HepG2 (cell line): Measurements from ENCODE around the gene HORMAD2. TPM values are rescaled to one million over a fixed set of nuclear protein-coding genes. Genes with fewer than 3 reads are reported as not detected.

ENCODE experiments used
- CBFB ChIP-seq: sonication (generic); formaldehyde crosslinking; IDR thresholded peaks from 2 replicates; pipeline ENCODE4 v1.4.0; 2020; ENCODE audit warnings: missing genetic modification reagents
- GABPB1 ChIP-seq: IDR thresholded peaks from 2 replicates; pipeline ENCODE4 v1.6.1; 2016; ENCODE audit warnings: mild to moderate bottlenecking, missing genetic modification reagents, moderate library complexity, missing compliant biosample characterization
- GPBP1L1 ChIP-seq: sonication (generic); formaldehyde crosslinking; IDR thresholded peaks from 2 replicates; pipeline ENCODE4 v1.5.0; 2020; ENCODE audit warnings: mild to moderate bottlenecking, missing genetic modification reagents
- JARID2 ChIP-seq: sonication (generic); formaldehyde crosslinking; IDR thresholded peaks from 2 replicates; pipeline ENCODE4 v1.8.1; 2023; ENCODE audit warnings: missing genetic modification reagents, inconsistent platforms; ENCODE audit not compliant: insufficient replicate concordance
- KAT2B ChIP-seq: fragments of 150-350 bp; IDR thresholded peaks from 2 replicates; pipeline ENCODE4 v1.6.1; 2014; ENCODE audit warnings: low read depth, low read length, borderline replicate concordance
- KLF16 ChIP-seq, 2 experiments: sonication (generic) in 1 of 2; formaldehyde crosslinking in 1 of 2; IDR thresholded peaks; 2 replicates each; pipeline versions ENCODE4 v1.6.1 to v1.8.0; 2016 to 2023; ENCODE audit warnings: missing genetic modification reagents in 2 of 2, missing compliant biosample characterization in 1 of 2
- NFKB2 ChIP-seq: sonication (generic); formaldehyde crosslinking; IDR thresholded peaks from 2 replicates; pipeline ENCODE4 v1.4.0; 2020; ENCODE audit warnings: missing genetic modification reagents, borderline replicate concordance
- NFYB ChIP-seq: sonication (generic); formaldehyde crosslinking; IDR thresholded peaks from 2 replicates; pipeline ENCODE4 v1.4.0; 2020; ENCODE audit warnings: missing genetic modification reagents
- PAWR ChIP-seq: sonication (generic); formaldehyde crosslinking; IDR thresholded peaks from 2 replicates; pipeline ENCODE4 v1.4.0; 2020; ENCODE audit warnings: missing genetic modification reagents, mild to moderate bottlenecking, borderline replicate concordance
- SALL1 ChIP-seq: sonication (generic); formaldehyde crosslinking; IDR thresholded peaks from 2 replicates; pipeline ENCODE4 v1.8.0; 2022; ENCODE audit warnings: mild to moderate bottlenecking, missing genetic modification reagents
- TOPORS ChIP-seq: sonication (generic); formaldehyde crosslinking; IDR thresholded peaks from 2 replicates; pipeline ENCODE4 v1.8.0; 2023; ENCODE audit warnings: mild to moderate bottlenecking, missing genetic modification reagents
- ZBTB42 ChIP-seq: sonication (generic); formaldehyde crosslinking; IDR thresholded peaks from 2 replicates; pipeline ENCODE4 v1.5.0; 2020; ENCODE audit warnings: mild to moderate bottlenecking, missing genetic modification reagents
- ZFY ChIP-seq: sonication (generic); formaldehyde crosslinking; IDR thresholded peaks from 2 replicates; pipeline ENCODE4 v1.4.0; 2020; ENCODE audit warnings: missing genetic modification reagents
- ZNF24 ChIP-seq: fragments of 450-650 bp; IDR thresholded peaks from 2 replicates; pipeline ENCODE4 v1.6.1; 2017; ENCODE audit warnings: antibody characterized with exemption, mild to moderate bottlenecking
- ZNF383 ChIP-seq: sonication (generic); formaldehyde crosslinking; IDR thresholded peaks from 2 replicates; pipeline ENCODE4 v1.4.0; 2020; ENCODE audit warnings: missing genetic modification reagents, mild to moderate bottlenecking, borderline replicate concordance
- ZNF446 ChIP-seq: sonication (generic); formaldehyde crosslinking; IDR thresholded peaks from 2 replicates; pipeline ENCODE4 v1.5.0; 2020; ENCODE audit warnings: mild to moderate bottlenecking, missing genetic modification reagents
- ZNF879 ChIP-seq: sonication (generic); formaldehyde crosslinking; IDR thresholded peaks from 2 replicates; pipeline ENCODE4 v1.8.1; 2023; ENCODE audit warnings: missing genetic modification reagents
- ZSCAN21 ChIP-seq: sonication (generic); formaldehyde crosslinking; IDR thresholded peaks from 2 replicates; pipeline ENCODE4 v1.8.0; 2022; ENCODE audit warnings: mild to moderate bottlenecking, missing genetic modification reagents, moderate library complexity, borderline replicate concordance
- polyA plus RNA-seq, 8 experiments: library from polyadenylated mRNA; depleted of rRNA in 3 of 8; stranded (reverse) in 7 of 8; unstranded in 1 of 8; fragments of >200 nt; fragmentation: Illumina TruSeq in 4 of 8; extraction: Trizol in 4 of 8; gene quantifications; 2 replicates each; pipeline versions ENCODE4 v1.2.1 to v1.2.3, GENCODE V29; 2011 to 2016; ENCODE audit warnings: low read depth in 4 of 8, missing spikeins in 1 of 8, mixed read lengths in 1 of 8; ENCODE audit not compliant: insufficient read depth in 1 of 8
- total RNA-seq, 5 experiments: library from RNA; depleted of rRNA; stranded (reverse); fragments of >200 nt; fragmentation: Illumina TruSeq; extraction: Trizol; gene quantifications; 2 replicates each; pipeline ENCODE4 v1.2.3, GENCODE V29; 2016; ENCODE audit warnings: low read depth in 1 of 5
- TF ChIP-seq, protein P1 (sequence below): sonication (generic); formaldehyde crosslinking; IDR thresholded peaks from 2 replicates; pipeline ENCODE4 v1.8.1; 2022; ENCODE audit warnings: mild to moderate bottlenecking, missing genetic modification reagents
- TF ChIP-seq, protein P2 (sequence below): sonication (generic); formaldehyde crosslinking; IDR thresholded peaks from 2 replicates; pipeline ENCODE4 v1.5.1; 2020; ENCODE audit warnings: missing genetic modification reagents, mild to moderate bottlenecking, borderline replicate concordance
- TF ChIP-seq, protein P3 (sequence below): IDR thresholded peaks from 2 replicates; pipeline ENCODE4 v1.6.1; 2016; ENCODE audit warnings: mild to moderate bottlenecking
- TF ChIP-seq, protein P4 (sequence below): sonication (generic); formaldehyde crosslinking; IDR thresholded peaks from 2 replicates; pipeline ENCODE4 v1.8.1; 2023; ENCODE audit warnings: mild to moderate bottlenecking, missing genetic modification reagents, borderline replicate concordance
- TF ChIP-seq, protein P5 (sequence below): sonication (generic); formaldehyde crosslinking; IDR thresholded peaks from 2 replicates; pipeline ENCODE4 v1.4.0; 2020; ENCODE audit warnings: missing genetic modification reagents, mild to moderate bottlenecking, borderline replicate concordance

Gene HORMAD2
- total and polyA plus RNA-seq, 2 of the 13 experiments (the other 11 are each of a cell fraction or from before 2014, with no cell fraction given): not detected

DNA sequence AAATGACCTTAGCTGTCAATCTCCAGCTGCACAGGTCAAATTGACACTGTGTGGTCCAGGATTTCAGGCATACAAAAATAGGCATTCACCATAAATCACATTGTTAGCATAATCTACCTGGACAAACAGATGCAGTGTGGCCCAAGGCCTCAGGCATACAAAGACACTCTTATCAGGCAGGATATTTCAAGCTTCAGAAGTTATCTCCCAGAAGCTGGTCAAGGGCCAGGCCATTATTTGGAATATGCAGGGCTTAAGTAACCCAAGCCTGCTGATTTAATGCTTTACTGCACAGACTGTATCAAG lies 25.5 kb upstream of the HORMAD2 start (continued):
- TF ChIP-seq, protein P1, sequence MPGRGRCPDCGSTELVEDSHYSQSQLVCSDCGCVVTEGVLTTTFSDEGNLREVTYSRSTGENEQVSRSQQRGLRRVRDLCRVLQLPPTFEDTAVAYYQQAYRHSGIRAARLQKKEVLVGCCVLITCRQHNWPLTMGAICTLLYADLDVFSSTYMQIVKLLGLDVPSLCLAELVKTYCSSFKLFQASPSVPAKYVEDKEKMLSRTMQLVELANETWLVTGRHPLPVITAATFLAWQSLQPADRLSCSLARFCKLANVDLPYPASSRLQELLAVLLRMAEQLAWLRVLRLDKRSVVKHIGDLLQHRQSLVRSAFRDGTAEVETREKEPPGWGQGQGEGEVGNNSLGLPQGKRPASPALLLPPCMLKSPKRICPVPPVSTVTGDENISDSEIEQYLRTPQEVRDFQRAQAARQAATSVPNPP (CRISPR knock-in tag): no peak
- no peak for TF ChIP-seq PAWR (CRISPR knock-in tag)
- TF ChIP-seq GABPB1 (CRISPR knock-in tag): no peak
- TF ChIP-seq, protein P2, sequence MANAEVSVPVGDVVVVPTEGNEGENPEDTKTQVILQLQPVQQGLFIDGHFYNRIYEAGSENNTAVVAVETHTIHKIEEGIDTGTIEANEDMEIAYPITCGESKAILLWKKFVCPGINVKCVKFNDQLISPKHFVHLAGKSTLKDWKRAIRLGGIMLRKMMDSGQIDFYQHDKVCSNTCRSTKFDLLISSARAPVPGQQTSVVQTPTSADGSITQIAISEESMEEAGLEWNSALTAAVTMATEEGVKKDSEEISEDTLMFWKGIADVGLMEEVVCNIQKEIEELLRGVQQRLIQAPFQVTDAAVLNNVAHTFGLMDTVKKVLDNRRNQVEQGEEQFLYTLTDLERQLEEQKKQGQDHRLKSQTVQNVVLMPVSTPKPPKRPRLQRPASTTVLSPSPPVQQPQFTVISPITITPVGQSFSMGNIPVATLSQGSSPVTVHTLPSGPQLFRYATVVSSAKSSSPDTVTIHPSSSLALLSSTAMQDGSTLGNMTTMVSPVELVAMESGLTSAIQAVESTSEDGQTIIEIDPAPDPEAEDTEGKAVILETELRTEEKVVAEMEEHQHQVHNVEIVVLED (CRISPR knock-in tag): no peak
- no peak for TF ChIP-seq ZNF879 (CRISPR knock-in tag)
- TF ChIP-seq NFYB (CRISPR knock-in tag): no peak
- peak; percentile 27; the same call in 1 of the 2 replicates for TF ChIP-seq CBFB
- no peak for TF ChIP-seq ZNF446 (CRISPR knock-in tag)
- no peak for TF ChIP-seq ZNF383 (CRISPR knock-in tag)
- TF ChIP-seq KAT2B: no peak
- no peak for TF ChIP-seq GPBP1L1
- TF ChIP-seq, protein P3, sequence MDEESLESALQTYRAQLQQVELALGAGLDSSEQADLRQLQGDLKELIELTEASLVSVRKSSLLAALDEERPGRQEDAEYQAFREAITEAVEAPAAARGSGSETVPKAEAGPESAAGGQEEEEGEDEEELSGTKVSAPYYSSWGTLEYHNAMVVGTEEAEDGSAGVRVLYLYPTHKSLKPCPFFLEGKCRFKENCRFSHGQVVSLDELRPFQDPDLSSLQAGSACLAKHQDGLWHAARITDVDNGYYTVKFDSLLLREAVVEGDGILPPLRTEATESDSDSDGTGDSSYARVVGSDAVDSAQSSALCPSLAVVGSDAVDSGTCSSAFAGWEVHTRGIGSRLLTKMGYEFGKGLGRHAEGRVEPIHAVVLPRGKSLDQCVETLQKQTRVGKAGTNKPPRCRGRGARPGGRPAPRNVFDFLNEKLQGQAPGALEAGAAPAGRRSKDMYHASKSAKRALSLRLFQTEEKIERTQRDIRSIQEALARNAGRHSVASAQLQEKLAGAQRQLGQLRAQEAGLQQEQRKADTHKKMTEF (CRISPR knock-in tag): peak; percentile 74
- no peak for TF ChIP-seq ZBTB42 (CRISPR knock-in tag)
- TF ChIP-seq ZSCAN21: no peak
- no peak for TF ChIP-seq ZFY (CRISPR knock-in tag)
- TF ChIP-seq NFKB2 (CRISPR knock-in tag): no peak
- TF ChIP-seq, protein P4, sequence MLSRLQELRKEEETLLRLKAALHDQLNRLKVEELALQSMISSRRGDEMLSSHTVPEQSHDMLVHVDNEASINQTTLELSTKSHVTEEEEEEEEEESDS (CRISPR knock-in tag): no peak
- TF ChIP-seq, protein P5, sequence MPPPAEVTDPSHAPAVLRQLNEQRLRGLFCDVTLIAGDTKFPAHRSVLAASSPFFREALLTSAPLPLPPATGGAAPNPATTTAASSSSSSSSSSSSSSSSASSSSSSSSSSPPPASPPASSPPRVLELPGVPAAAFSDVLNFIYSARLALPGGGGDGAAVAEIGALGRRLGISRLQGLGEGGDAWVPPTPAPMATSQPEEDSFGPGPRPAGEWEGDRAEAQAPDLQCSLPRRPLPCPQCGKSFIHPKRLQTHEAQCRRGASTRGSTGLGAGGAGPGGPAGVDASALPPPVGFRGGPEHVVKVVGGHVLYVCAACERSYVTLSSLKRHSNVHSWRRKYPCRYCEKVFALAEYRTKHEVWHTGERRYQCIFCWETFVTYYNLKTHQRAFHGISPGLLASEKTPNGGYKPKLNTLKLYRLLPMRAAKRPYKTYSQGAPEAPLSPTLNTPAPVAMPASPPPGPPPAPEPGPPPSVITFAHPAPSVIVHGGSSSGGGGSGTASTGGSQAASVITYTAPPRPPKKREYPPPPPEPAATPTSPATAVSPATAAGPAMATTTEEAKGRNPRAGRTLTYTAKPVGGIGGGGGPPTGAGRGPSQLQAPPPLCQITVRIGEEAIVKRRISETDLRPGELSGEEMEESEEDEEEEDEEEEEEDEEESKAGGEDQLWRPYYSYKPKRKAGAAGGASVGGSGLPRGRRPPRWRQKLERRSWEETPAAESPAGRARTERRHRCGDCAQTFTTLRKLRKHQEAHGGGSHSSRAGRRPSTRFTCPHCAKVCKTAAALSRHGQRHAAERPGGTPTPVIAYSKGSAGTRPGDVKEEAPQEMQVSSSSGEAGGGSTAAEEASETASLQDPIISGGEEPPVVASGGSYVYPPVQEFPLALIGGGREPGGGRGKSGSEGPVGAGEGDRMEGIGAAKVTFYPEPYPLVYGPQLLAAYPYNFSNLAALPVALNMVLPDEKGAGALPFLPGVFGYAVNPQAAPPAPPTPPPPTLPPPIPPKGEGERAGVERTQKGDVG (CRISPR knock-in tag): no peak
- TF ChIP-seq TOPORS (CRISPR knock-in tag): no peak
- no peak for TF ChIP-seq ZNF24
- TF ChIP-seq JARID2: no peak
- TF ChIP-seq KLF16 (CRISPR knock-in tag; IDR thresholded peaks at IDR 0.05): no peak
- TF ChIP-seq SALL1 (CRISPR knock-in tag): peak; percentile 95
